Activated naive CD4-positive, alpha-beta T cell treated with anti-CD3 and anti-CD28 coated beads for 36 hours (primary cell): Measurements from ENCODE around the gene GHRL. TPM values are rescaled to one million over a fixed set of nuclear protein-coding genes. Genes with fewer than 3 reads are reported as not detected.
"Not testable (repeated sequence)": the region's sequence is repeated elsewhere in the genome, so short reads cannot be mapped to it uniquely, and the experiment has no call there.

Experiments used
- CTCF ChIA-PET: fragments of 350-600 bp; sonication (Branson Sonifier 250); formaldehyde crosslinking; loops from one replicate; lab custom pipeline; 2021; ENCODE audit warnings: antibody characterized with exemption; lab: Charles Lee
- DNase-seq: peaks from one replicate; pipeline ENCODE4 v3.0.0-alpha.2; 2020
- H3K27ac Mint-ChIP-seq: one replicate; pipeline ENCODE4 v1.8.0; 2021; ENCODE audit warnings: mild to moderate bottlenecking, mixed read lengths
- H3K27me3 Mint-ChIP-seq: one replicate; pipeline ENCODE4 v1.8.0; 2021; ENCODE audit warnings: low read depth, mixed read lengths
- H3K36me3 Mint-ChIP-seq: one replicate; pipeline ENCODE4 v1.8.0; 2021; ENCODE audit warnings: low read depth, mixed read lengths
- H3K4me1 Mint-ChIP-seq: one replicate; pipeline ENCODE4 v1.8.0; 2021; ENCODE audit warnings: low read depth, mixed read lengths
- H3K4me3 Mint-ChIP-seq: one replicate; pipeline ENCODE4 v1.8.0; 2021; ENCODE audit warnings: mild to moderate bottlenecking, moderate library complexity, mixed read lengths
- H3K9me3 Mint-ChIP-seq: one replicate; pipeline ENCODE4 v1.8.0; 2021; ENCODE audit warnings: mixed read lengths
- intact Hi-C: fragments of 100-400 bp; cut with micrococcal nuclease; formaldehyde crosslinking; loops from one replicate; pipeline ENCODE4 v1.15.1; 2023
- total RNA-seq, 2 experiments: library from RNA; stranded (reverse); gene quantifications; one replicate each; pipeline ENCODE4 v1.2.3, GENCODE V29; 2021

GHRL gene
- total RNA-seq, 2 experiments from 2014 or later, result not detected

- H3K27me3 Mint-ChIP-seq, result no peaks in the 10 kb centered on the region
- intact Hi-C loops, result loop anchor here (5.0 kb wide), 1 partner anchor 255 kb away; the partner anchor contains the start of gene FANCD2
- no peak overlapping the region for H3K4me3 Mint-ChIP-seq
- peaks cover 28% of the 10 kb centered on the region for H3K36me3 Mint-ChIP-seq
- DNase-seq, result no peak
- H3K9me3 Mint-ChIP-seq, result no peaks in the 10 kb centered on the region
- H3K27ac Mint-ChIP-seq, result no peak overlapping the region
- CTCF ChIA-PET, result interaction anchor here (3.1 kb wide), 1 partner anchor 18 kb away, joined by 16 read pairs; no protein-coding TSS in a partner anchor
- H3K4me1 Mint-ChIP-seq, result peaks cover 61% of the 10 kb centered on the region
These were observed 10.8 kb downstream of the GHRL start for GRCh38 chr3:10281951-10282350.

GRCh38 chr3:10280571-10280970 lies 12.2 kb downstream of the GHRL start:
- H3K4me1 Mint-ChIP-seq, result peaks cover 59% of the 10 kb centered on the region

GRCh38 chr3:10280177-10280529 lies 12.6 kb downstream of the GHRL start:
- Mint-ChIP-seq H3K36me3 (peaks cover 26% of the 10 kb centered on the region), H3K4me3 (no peak overlapping the region), H3K9me3 (no peaks in the 10 kb centered on the region), H3K27ac (no peak overlapping the region), H3K27me3 (no peaks in the 10 kb centered on the region), H3K4me1 (peaks cover 59% of the 10 kb centered on the region)
- intact Hi-C loops, result loop anchor here (5.0 kb wide), 1 partner anchor 253 kb away; the partner anchor contains the start of gene FANCD2
- DNase-seq, result peak; percentile 38
- CTCF ChIA-PET, result interaction anchor here (1.3 to 3.1 kb wide), 2 partner anchors 10 to 16 kb away, joined by 5 to 16 read pairs; no protein-coding TSS in a partner anchor

More at GRCh38 chr3:10280571-10280970, 12.2 kb downstream of the GHRL start:
- Mint-ChIP-seq H3K27ac (no peak overlapping the region), H3K9me3 (no peaks in the 10 kb centered on the region), H3K27me3 (no peaks in the 10 kb centered on the region), H3K36me3 (peaks cover 26% of the 10 kb centered on the region), H3K4me3 (no peak overlapping the region)
- intact Hi-C loops, result loop anchor here (5.0 kb wide), 1 partner anchor 253 kb away; the partner anchor contains the start of gene FANCD2
- no peak for DNase-seq
- CTCF ChIA-PET, result interaction anchor here (1.3 to 3.1 kb wide), 2 partner anchors 10 to 17 kb away, joined by 5 to 16 read pairs; no protein-coding TSS in a partner anchor

GRCh38 chr3:10279384-10280176 lies 13.2 kb downstream of the GHRL start:
- DNase-seq, result no peak
- Mint-ChIP-seq H3K4me1 (peaks cover 55% of the 10 kb centered on the region), H3K4me3 (no peak overlapping the region), H3K9me3 (no peaks in the 10 kb centered on the region), H3K27me3 (no peaks in the 10 kb centered on the region), H3K27ac (peak overlapping the region; percentile 71), H3K36me3 (peaks cover 26% of the 10 kb centered on the region)
- CTCF ChIA-PET, result interaction anchor here (1.3 to 3.1 kb wide), 2 partner anchors 9 to 16 kb away, joined by 5 to 16 read pairs; no protein-coding TSS in a partner anchor
- intact Hi-C loops, result loop anchor here (5.0 kb wide), 1 partner anchor 252 kb away; the partner anchor contains the start of gene FANCD2

- CTCF ChIA-PET, result no interaction called here
- Mint-ChIP-seq H3K36me3 (peaks cover 33% of the 10 kb centered on the region), H3K27me3 (no peaks in the 10 kb centered on the region), H3K4me3 (no peak overlapping the region), H3K4me1 (peaks cover 54% of the 10 kb centered on the region), H3K27ac (peak overlapping the region; percentile 30), H3K9me3 (no peaks in the 10 kb centered on the region)
- intact Hi-C loops, result no loop called here
- DNase-seq, result no peak
These were observed 14.2 kb downstream of the GHRL start for GRCh38 chr3:10278501-10278900.

- Mint-ChIP-seq H3K27me3 (no peaks in the 10 kb centered on the region), H3K9me3 (no peaks in the 10 kb centered on the region), H3K4me1 (peaks cover 55% of the 10 kb centered on the region), H3K27ac (no peak overlapping the region), H3K36me3 (peaks cover 26% of the 10 kb centered on the region), H3K4me3 (no peak overlapping the region)
- intact Hi-C loops, result no loop called here
- CTCF ChIA-PET, result no interaction called here
- DNase-seq, result no peak
These were observed 15.6 kb downstream of the GHRL start for GRCh38 chr3:10277115-10277625.

GRCh38 chr3:10274601-10275000 lies 18.1 kb downstream of the GHRL start:
- intact Hi-C loops, result no loop called here
- no peak for DNase-seq
- H3K36me3 Mint-ChIP-seq, result peaks cover 31% of the 10 kb centered on the region
- H3K4me1 Mint-ChIP-seq, result peaks cover 47% of the 10 kb centered on the region
- H3K4me3 Mint-ChIP-seq, result no peak overlapping the region
- no peaks in the 10 kb centered on the region for H3K9me3 Mint-ChIP-seq
- CTCF ChIA-PET, result interaction anchor here (1.1 kb wide), 1 partner anchor 16 kb away, joined by 3 read pairs; no protein-coding TSS in a partner anchor
- no peaks in the 10 kb centered on the region for H3K27me3 Mint-ChIP-seq
- no peak overlapping the region for H3K27ac Mint-ChIP-seq

GRCh38 chr3:10273702-10274305 lies 18.9 kb downstream of the GHRL start:
- intact Hi-C loops, result no loop called here
- Mint-ChIP-seq H3K9me3 (no peaks in the 10 kb centered on the region), H3K4me3 (no peak overlapping the region), H3K27ac (no peak overlapping the region), H3K36me3 (peaks cover 32% of the 10 kb centered on the region), H3K4me1 (peaks cover 48% of the 10 kb centered on the region), H3K27me3 (no peaks in the 10 kb centered on the region)
- DNase-seq, result no peak
- CTCF ChIA-PET, result interaction anchor here (1.1 to 2.0 kb wide), 2 partner anchors 10 to 16 kb away, joined by 3 to 6 read pairs; no protein-coding TSS in a partner anchor

GRCh38 chr3:10272977-10273376 lies 19.8 kb downstream of the GHRL start:
- intact Hi-C loops, result no loop called here
- no peaks in the 10 kb centered on the region for H3K9me3 Mint-ChIP-seq
- peaks cover 51% of the 10 kb centered on the region for H3K4me1 Mint-ChIP-seq
- H3K27ac Mint-ChIP-seq, result peak overlapping the region; percentile 20
- no peak for DNase-seq
- H3K36me3 Mint-ChIP-seq, result peaks cover 32% of the 10 kb centered on the region
- H3K27me3 Mint-ChIP-seq, result no peaks in the 10 kb centered on the region
- CTCF ChIA-PET, result interaction anchor here (0.6 to 2.0 kb wide), 2 partner anchors 9 to 341 kb away, joined by 3 to 6 read pairs; no protein-coding TSS in a partner anchor
- H3K4me3 Mint-ChIP-seq, result no peak overlapping the region

- CTCF ChIA-PET, result interaction anchor here (0.6 to 2.0 kb wide), 3 partner anchors 9 to 341 kb away, joined by 3 to 6 read pairs (median 4); no protein-coding TSS in a partner anchor
- peaks cover 34% of the 10 kb centered on the region for H3K36me3 Mint-ChIP-seq
These were observed 20.3 kb downstream of the GHRL start for GRCh38 chr3:10272476-10272875.

GRCh38 chr3:10269443-10269842 lies 23.3 kb downstream of the GHRL start:
- Mint-ChIP-seq H3K9me3 (no peaks in the 10 kb centered on the region), H3K27me3 (no peaks in the 10 kb centered on the region), H3K36me3 (peaks cover 43% of the 10 kb centered on the region), H3K4me3 (no peak overlapping the region), H3K27ac (no peak overlapping the region), H3K4me1 (peaks cover 66% of the 10 kb centered on the region)
- intact Hi-C loops, result no loop called here
- DNase-seq, result no peak
- CTCF ChIA-PET, result interaction anchor here (1.8 kb wide), 1 partner anchor 11 kb away, joined by 5 read pairs; no protein-coding TSS in a partner anchor

More at GRCh38 chr3:10272476-10272875, 20.3 kb downstream of the GHRL start:
- DNase-seq, H3K9me3 Mint-ChIP-seq, H3K27ac Mint-ChIP-seq, H3K4me3 Mint-ChIP-seq, H3K27me3 Mint-ChIP-seq, intact Hi-C loops: not testable (repeated sequence)
- peaks cover 55% of the 10 kb centered on the region for H3K4me1 Mint-ChIP-seq

GRCh38 chr3:10268930-10269329 lies 23.8 kb downstream of the GHRL start:
- H3K36me3 Mint-ChIP-seq, result peaks cover 43% of the 10 kb centered on the region
- no peak for DNase-seq
- CTCF ChIA-PET, result no interaction called here
- peaks cover 66% of the 10 kb centered on the region for H3K4me1 Mint-ChIP-seq
- intact Hi-C loops, result no loop called here
- H3K9me3 Mint-ChIP-seq, result no peaks in the 10 kb centered on the region
- H3K27me3 Mint-ChIP-seq, result no peaks in the 10 kb centered on the region
- H3K4me3 Mint-ChIP-seq, result no peak overlapping the region
- H3K27ac Mint-ChIP-seq, result no peak overlapping the region
